ENCODE data around the gene DNAH14.

Gene DNAH14

DNA sequence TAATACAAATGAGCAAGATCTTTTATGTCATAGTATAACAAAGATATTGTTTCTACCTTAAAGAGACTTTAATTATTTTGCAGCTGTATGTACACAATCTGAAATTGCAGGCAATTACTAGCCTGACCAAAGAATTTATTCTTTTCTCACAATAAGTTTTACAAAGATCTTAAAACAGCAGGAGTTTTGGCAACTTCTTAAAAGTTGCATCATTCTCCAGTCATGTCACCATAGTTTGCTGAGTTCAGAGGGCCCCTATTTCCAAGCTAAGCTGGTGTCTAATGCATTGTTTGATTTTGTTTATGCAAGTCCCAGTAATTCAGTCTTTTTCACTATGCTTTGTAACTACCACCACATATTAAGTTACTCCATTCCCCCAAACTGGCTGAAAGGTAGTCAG is 114.8 kb downstream of the DNAH14 start:
- TF ChIP-seq ZNF274 (IDR thresholded peaks at IDR 0.05; ENCODE audit: low read depth, low read length) (no peak), YY1 (IDR thresholded peaks at IDR 0.05; ENCODE audit: insufficient read depth, insufficient read length) (no peak)
- no peak overlapping the region for H3K9ac ChIP-seq (ENCODE audit: insufficient read length, low read depth)
- no peaks in the 10 kb centered on the region for H3K4me1 ChIP-seq (ENCODE audit: insufficient read depth, insufficient read length)
- H3K9me3 ChIP-seq (ENCODE audit: insufficient read depth, low read length), result no peaks in the 10 kb centered on the region
- no peak for DNase-seq (ENCODE audit: low read depth, low spot score)
- H3K27me3 ChIP-seq (ENCODE audit: insufficient read depth, insufficient read length), result no peaks in the 10 kb centered on the region
- H3K4me3 ChIP-seq (ENCODE audit: insufficient read length, low read depth), result no peak overlapping the region
- no peaks in the 10 kb centered on the region for H3K36me3 ChIP-seq (ENCODE audit: insufficient read depth, insufficient read length, low read length)

DNA sequence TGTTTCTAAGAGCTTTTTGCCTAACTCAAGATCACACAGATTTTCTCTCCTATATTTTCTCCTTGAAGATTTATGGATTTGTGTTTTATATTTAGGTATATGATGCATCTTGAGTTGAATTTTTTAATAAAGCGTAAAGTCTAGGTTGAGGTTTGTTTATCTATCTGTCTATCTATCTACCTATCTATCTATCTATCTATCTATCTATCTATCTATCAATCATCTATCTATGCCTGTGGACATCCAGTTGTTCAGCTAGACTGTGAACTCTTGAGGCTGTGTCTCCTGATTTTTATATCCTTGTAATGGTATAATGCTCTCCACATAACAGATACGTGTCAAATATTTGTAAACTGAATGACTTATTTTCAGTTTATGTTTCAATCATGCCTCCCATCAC is 120.1 kb downstream of the DNAH14 start:
- DNase-seq (ENCODE audit: low read depth, low spot score), result no peak

DNA sequence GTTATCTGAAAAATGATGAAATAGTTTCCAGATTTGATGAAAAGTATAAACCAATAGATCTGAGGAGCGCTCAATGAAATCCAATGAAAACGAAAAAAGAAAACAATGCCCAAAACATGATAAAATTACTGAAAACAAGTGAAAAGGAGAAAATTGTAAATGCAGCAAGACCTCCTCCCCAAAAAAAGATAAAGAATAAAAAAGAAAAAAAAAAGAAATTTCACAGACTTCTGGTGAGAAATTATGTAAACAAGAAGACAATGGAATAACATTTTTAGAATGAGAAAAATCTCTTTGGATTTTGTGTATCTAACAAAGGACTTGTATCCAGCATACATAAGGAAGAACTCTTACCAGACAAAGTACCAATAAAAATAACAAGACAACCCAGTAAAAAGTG is 134.2 kb downstream of the DNAH14 start:
- Histone ChIP-seq H3K4me3 (ENCODE audit: insufficient read length, low read depth) (no peak overlapping the region), H3K4me1 (ENCODE audit: insufficient read depth, insufficient read length) (no peaks in the 10 kb centered on the region), H3K9ac (ENCODE audit: insufficient read length, low read depth) (no peak overlapping the region), H3K36me3 (ENCODE audit: insufficient read depth, insufficient read length, low read length) (no peaks in the 10 kb centered on the region), H3K9me3 (ENCODE audit: insufficient read depth, low read length) (peaks cover 21% of the 10 kb centered on the region; the same call in 1 of the 2 replicates), H3K27me3 (ENCODE audit: insufficient read depth, insufficient read length) (no peaks in the 10 kb centered on the region)
- TF ChIP-seq SUZ12 (IDR thresholded peaks at IDR 0.05; ENCODE audit: extremely low read depth, insufficient read depth, insufficient read length), result no peak
- TF ChIP-seq ZNF274 (IDR thresholded peaks at IDR 0.05; ENCODE audit: low read depth, low read length), result no peak
- TF ChIP-seq YY1 (IDR thresholded peaks at IDR 0.05; ENCODE audit: insufficient read depth, insufficient read length), result no peak
- no peak for DNase-seq (ENCODE audit: low read depth, low spot score)

More for the DNA sequence above, 120.1 kb downstream of the DNAH14 start:
- TF ChIP-seq YY1 (IDR thresholded peaks at IDR 0.05; ENCODE audit: insufficient read depth, insufficient read length) (no peak), SUZ12 (IDR thresholded peaks at IDR 0.05; ENCODE audit: extremely low read depth, insufficient read depth, insufficient read length) (no peak)
- Histone ChIP-seq H3K4me3 (ENCODE audit: insufficient read length, low read depth) (no peak overlapping the region), H3K27me3 (ENCODE audit: insufficient read depth, insufficient read length) (no peaks in the 10 kb centered on the region), H3K36me3 (ENCODE audit: insufficient read depth, insufficient read length, low read length) (no peaks in the 10 kb centered on the region), H3K9ac (ENCODE audit: insufficient read length, low read depth) (no peak overlapping the region), H3K9me3 (ENCODE audit: insufficient read depth, low read length) (no peaks in the 10 kb centered on the region), H3K4me1 (ENCODE audit: insufficient read depth, insufficient read length) (no peaks in the 10 kb centered on the region)

- DNase-seq (ENCODE audit: low read depth, low spot score), result no peak
- Histone ChIP-seq H3K27me3 (ENCODE audit: insufficient read depth, insufficient read length) (no peaks in the 10 kb centered on the region), H3K4me1 (ENCODE audit: insufficient read depth, insufficient read length) (no peaks in the 10 kb centered on the region), H3K9me3 (ENCODE audit: insufficient read depth, low read length) (peaks cover 16% of the 10 kb centered on the region; the same call in 1 of the 2 replicates), H3K9ac (ENCODE audit: insufficient read length, low read depth) (no peak overlapping the region), H3K36me3 (ENCODE audit: insufficient read depth, insufficient read length, low read length) (peaks cover 8% of the 10 kb centered on the region), H3K4me3 (ENCODE audit: insufficient read length, low read depth) (no peak overlapping the region)
- TF ChIP-seq ZNF274 (IDR thresholded peaks at IDR 0.05; ENCODE audit: low read depth, low read length) (no peak), SUZ12 (IDR thresholded peaks at IDR 0.05; ENCODE audit: extremely low read depth, insufficient read depth, insufficient read length) (no peak), YY1 (IDR thresholded peaks at IDR 0.05; ENCODE audit: insufficient read depth, insufficient read length) (no peak)
These were observed 141.5 kb downstream of the DNAH14 start for GRCh38 chr1:225070972-225071371.

DNA sequence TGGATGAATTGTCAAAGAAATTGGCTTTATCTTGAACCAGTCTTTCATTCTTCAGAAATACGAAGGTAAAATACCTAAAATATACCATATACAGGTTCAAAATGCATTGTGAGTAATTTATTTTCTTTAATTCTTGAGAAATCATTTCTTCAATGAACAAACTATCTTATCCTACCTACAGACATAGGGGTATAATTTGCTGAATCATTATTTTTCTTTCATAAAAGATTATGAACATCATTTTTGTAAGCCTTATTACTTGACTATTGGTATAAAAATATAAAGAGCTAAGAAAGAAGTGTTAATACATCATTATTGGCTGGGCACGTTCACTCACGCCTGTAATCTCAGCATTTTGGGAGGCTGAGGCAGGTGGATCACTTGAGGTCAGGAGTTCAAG is 167.7 kb downstream of the DNAH14 start:
- Histone ChIP-seq H3K36me3 (ENCODE audit: insufficient read depth, insufficient read length, low read length) (no peaks in the 10 kb centered on the region), H3K9me3 (ENCODE audit: insufficient read depth, low read length) (no peaks in the 10 kb centered on the region), H3K4me3 (ENCODE audit: insufficient read length, low read depth) (no peak overlapping the region), H3K4me1 (ENCODE audit: insufficient read depth, insufficient read length) (no peaks in the 10 kb centered on the region), H3K27me3 (ENCODE audit: insufficient read depth, insufficient read length) (no peaks in the 10 kb centered on the region), H3K9ac (ENCODE audit: insufficient read length, low read depth) (no peak overlapping the region)
- TF ChIP-seq YY1 (IDR thresholded peaks at IDR 0.05; ENCODE audit: insufficient read depth, insufficient read length), result no peak
- no peak for TF ChIP-seq SUZ12 (IDR thresholded peaks at IDR 0.05; ENCODE audit: extremely low read depth, insufficient read depth, insufficient read length)
- no peak for TF ChIP-seq ZNF274 (IDR thresholded peaks at IDR 0.05; ENCODE audit: low read depth, low read length)
- no peak for DNase-seq (ENCODE audit: low read depth, low spot score)

DNA sequence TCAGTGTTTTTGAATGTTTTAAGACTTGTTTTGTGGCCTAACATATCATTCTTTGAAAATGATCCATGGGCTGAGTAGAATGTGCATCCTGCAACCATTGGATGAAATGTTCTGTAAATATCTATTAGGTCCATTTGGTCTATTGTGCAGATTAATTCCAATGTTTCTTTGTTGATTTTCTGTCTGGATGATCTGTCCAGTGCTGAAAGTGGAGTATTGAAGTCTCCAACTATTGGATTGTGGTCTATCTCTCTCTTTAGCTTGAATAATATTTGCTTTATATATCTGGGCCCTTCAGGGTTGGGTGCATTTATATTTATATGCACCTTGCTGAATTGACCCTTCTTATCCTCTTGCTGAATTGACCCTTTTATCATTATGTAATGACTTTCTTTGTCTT is 181.5 kb downstream of the DNAH14 start:
- Histone ChIP-seq H3K4me3 (ENCODE audit: insufficient read length, low read depth) (no peak overlapping the region), H3K9ac (ENCODE audit: insufficient read length, low read depth) (no peak overlapping the region), H3K4me1 (ENCODE audit: insufficient read depth, insufficient read length) (no peaks in the 10 kb centered on the region), H3K27me3 (ENCODE audit: insufficient read depth, insufficient read length) (no peaks in the 10 kb centered on the region), H3K36me3 (ENCODE audit: insufficient read depth, insufficient read length, low read length) (no peaks in the 10 kb centered on the region), H3K9me3 (ENCODE audit: insufficient read depth, low read length) (no peaks in the 10 kb centered on the region; the same call in 1 of the 2 replicates)
- no peak for DNase-seq (ENCODE audit: low read depth, low spot score)
- TF ChIP-seq YY1 (IDR thresholded peaks at IDR 0.05; ENCODE audit: insufficient read depth, insufficient read length), result no peak
- TF ChIP-seq SUZ12 (IDR thresholded peaks at IDR 0.05; ENCODE audit: extremely low read depth, insufficient read depth, insufficient read length), result no peak
- TF ChIP-seq ZNF274 (IDR thresholded peaks at IDR 0.05; ENCODE audit: low read depth, low read length), result no peak

- Histone ChIP-seq H3K9me3 (ENCODE audit: insufficient read depth, low read length) (no peaks in the 10 kb centered on the region), H3K9ac (ENCODE audit: insufficient read length, low read depth) (no peak overlapping the region), H3K4me3 (ENCODE audit: insufficient read length, low read depth) (no peak overlapping the region), H3K36me3 (ENCODE audit: insufficient read depth, insufficient read length, low read length) (no peaks in the 10 kb centered on the region), H3K4me1 (ENCODE audit: insufficient read depth, insufficient read length) (no peaks in the 10 kb centered on the region), H3K27me3 (ENCODE audit: insufficient read depth, insufficient read length) (no peaks in the 10 kb centered on the region)
- DNase-seq (ENCODE audit: low read depth, low spot score), result no peak
- TF ChIP-seq YY1 (IDR thresholded peaks at IDR 0.05; ENCODE audit: insufficient read depth, insufficient read length), result no peak
- TF ChIP-seq ZNF274 (IDR thresholded peaks at IDR 0.05; ENCODE audit: low read depth, low read length), result no peak
- TF ChIP-seq SUZ12 (IDR thresholded peaks at IDR 0.05; ENCODE audit: extremely low read depth, insufficient read depth, insufficient read length), result no peak
These were observed 183.8 kb downstream of the DNAH14 start for GRCh38 chr1:225113265-225113664.

Measured in NT2/D1 (cell line).